Activated CD4-positive, alpha-beta memory T cell treated with anti-CD3 and anti-CD28 coated beads, Interleukin-2, amount 10 ng/mL, durations not matched to agents 7 days and 5 days (primary cell): ENCODE data around the gene MICAL2. TPM values are rescaled to one million over a fixed set of nuclear protein-coding genes. Genes with fewer than 3 reads are reported as not detected.

Experiments
- CTCF ChIA-PET: fragments of 350-600 bp; sonication (Branson Sonifier 250); formaldehyde crosslinking; loops from one replicate; lab custom pipeline; 2021; ENCODE audit warnings: antibody characterized with exemption, inconsistent platforms; lab: Charles Lee
- POLR2A ChIA-PET: fragments of 350-600 bp; sonication (Branson Sonifier 250); formaldehyde crosslinking; loops from one replicate; lab custom pipeline; 2021; ENCODE audit warnings: antibody characterized with exemption; lab: Charles Lee
- DNase-seq: peaks from one replicate; pipeline ENCODE4 v3.0.0-alpha.2; 2020
- H3K27ac Mint-ChIP-seq: one replicate; pipeline ENCODE4 v1.8.0; 2021; ENCODE audit warnings: mild to moderate bottlenecking, mixed read lengths
- H3K27me3 Mint-ChIP-seq: one replicate; pipeline ENCODE4 v1.8.0; 2021; ENCODE audit warnings: mixed read lengths
- H3K36me3 Mint-ChIP-seq: one replicate; pipeline ENCODE4 v1.8.0; 2021; ENCODE audit warnings: low read depth, mixed read lengths
- H3K4me1 Mint-ChIP-seq: one replicate; pipeline ENCODE4 v1.8.0; 2021; ENCODE audit warnings: mixed read lengths
- H3K4me3 Mint-ChIP-seq: one replicate; pipeline ENCODE4 v1.8.0; 2021; ENCODE audit warnings: mild to moderate bottlenecking, mixed read lengths
- H3K9me3 Mint-ChIP-seq: one replicate; pipeline ENCODE4 v1.8.0; 2021; ENCODE audit warnings: mixed read lengths
- total RNA-seq, 2 experiments: library from RNA; stranded (reverse); gene quantifications; one replicate each; pipeline ENCODE4 v1.2.3, GENCODE V29; 2021

The MICAL2 gene
- total RNA-seq, 2 experiments from 2014 or later, result 135 to 143 TPM

- Mint-ChIP-seq H3K4me1 (no peaks in the 10 kb centered on the region), H3K27me3 (peaks cover 2% of the 10 kb centered on the region), H3K27ac (no peak overlapping the region), H3K36me3 (no peaks in the 10 kb centered on the region), H3K4me3 (no peak overlapping the region), H3K9me3 (peaks cover 7% of the 10 kb centered on the region)
- no peak for DNase-seq
- POLR2A ChIA-PET, result no interaction called here
- CTCF ChIA-PET, result no interaction called here
Observed at GRCh38 chr11:12312132-12312531, 201.7 kb downstream of the MICAL2 start.

Other genes with a start within 250 kb of the MICAL2 start
- not detected for gene DKK3, start 102.0 kb upstream of the MICAL2 start, total RNA-seq